Medulla oblongata (tissue), 1 donor: ENCODE results near the gene VWA5B1.

Source experiments
- DNase-seq: peaks from one replicate; pipeline ENCODE4 v3.0.0-alpha.2; 2015; ENCODE audit errors: extremely low spot score

VWA5B1 gene

GRCh38 chr1:20389571-20389970 lies 98.9 kb downstream of the VWA5B1 start:
- no peak for DNase-seq

DNA sequence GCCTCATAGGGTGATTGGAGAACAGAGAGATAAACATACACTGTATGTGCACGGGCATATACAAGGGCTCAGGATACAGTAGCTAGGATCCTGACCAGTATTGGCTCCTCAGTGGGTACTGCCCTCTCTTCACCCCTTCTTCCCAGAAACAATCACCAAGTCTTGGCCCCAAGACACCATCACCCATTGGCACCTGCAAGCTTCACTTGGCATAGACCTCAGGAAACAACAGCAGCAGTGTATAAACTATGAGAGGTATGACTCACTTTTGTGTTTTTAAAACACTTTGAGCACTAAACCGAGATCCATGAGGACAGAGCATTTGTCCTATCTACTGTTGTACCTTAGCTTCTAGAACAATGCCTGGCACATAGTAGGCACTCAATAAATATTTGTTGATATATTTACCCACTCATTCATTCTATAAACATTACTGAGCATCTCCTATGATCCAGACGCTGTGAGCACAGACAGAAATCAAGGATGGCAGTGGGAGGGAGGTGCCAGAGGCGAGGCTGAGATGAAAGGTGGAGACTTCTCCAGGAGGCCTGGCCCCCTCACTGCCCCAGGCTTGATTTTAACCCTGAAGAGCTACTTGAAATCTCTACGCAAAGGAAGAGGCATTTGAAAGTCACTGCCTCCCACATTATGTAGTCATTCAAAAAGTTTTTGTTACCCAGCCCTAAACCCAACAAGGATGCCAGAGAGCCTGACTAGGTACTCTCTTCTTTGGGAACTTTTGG lies 100.1 kb downstream of the VWA5B1 start:
- no peak for DNase-seq

- DNase-seq, result no peak
Measured at GRCh38 chr1:20395255-20395654, 104.6 kb downstream of the VWA5B1 start.

DNA sequence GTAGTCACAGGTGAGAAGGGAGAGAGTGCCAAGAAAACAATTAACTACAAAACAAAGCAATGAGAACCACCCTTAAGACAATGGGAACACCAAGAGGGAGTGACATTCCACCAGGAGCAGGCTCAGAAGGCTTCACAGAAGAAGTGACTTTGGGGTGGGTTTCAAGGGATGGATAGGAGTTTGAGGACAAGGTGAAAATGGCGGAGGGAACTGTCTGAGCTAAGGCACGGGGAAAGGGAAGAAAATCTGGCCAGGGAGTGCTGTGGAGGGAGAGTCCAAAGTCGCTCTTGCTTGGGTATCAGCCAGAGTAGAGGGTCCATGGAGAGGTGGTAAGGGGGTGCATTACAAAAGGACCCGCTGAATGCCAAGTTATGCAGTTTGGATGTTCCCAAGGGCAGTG lies 108.1 kb downstream of the VWA5B1 start:
- no peak for DNase-seq

- DNase-seq, result no peak
Measured at GRCh38 chr1:20399196-20399595, 108.5 kb downstream of the VWA5B1 start.

GRCh38 chr1:20399606-20400180 lies 109.0 kb downstream of the VWA5B1 start:
- no peak for DNase-seq

GRCh38 chr1:20400341-20401177 lies 109.9 kb downstream of the VWA5B1 start:
- DNase-seq, result no peak

- no peak for DNase-seq
Measured at GRCh38 chr1:20401405-20402010, 110.8 kb downstream of the VWA5B1 start.

- DNase-seq, result no peak
Measured at GRCh38 chr1:20402585-20403422, 112.1 kb downstream of the VWA5B1 start.

GRCh38 chr1:20403423-20404145 lies 112.9 kb downstream of the VWA5B1 start:
- no peak for DNase-seq

DNA sequence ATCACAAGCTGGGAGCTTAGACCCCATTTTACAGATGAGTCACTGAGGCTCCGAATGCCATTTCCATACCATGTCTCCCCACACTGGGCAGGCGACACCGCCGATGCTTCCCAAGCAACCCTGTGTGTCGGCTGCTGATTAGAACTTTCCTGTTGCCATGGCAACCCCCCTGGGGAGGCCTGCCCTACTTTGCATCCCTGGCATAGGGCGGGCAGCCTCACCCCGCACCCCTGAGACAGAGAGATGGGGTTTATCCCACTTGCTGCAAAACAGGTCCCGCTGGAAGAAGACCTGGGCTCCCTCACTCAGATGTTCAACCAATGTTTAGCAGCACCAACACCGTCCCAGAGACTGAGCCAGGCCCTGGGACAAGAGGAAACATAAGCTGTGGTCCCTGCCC lies 113.8 kb downstream of the VWA5B1 start:
- DNase-seq, result no peak
